Right lobe of liver (tissue), 6 donors: ENCODE results near the gene PSORS1C2. TPM values are rescaled to one million over a fixed set of nuclear protein-coding genes. Genes with fewer than 3 reads are reported as not detected.

ENCODE experiments used
- ATAC-seq, 4 donors: fragments of 200-7000 bp; cut with Tn5 transposase; one replicate each; pipeline ENCODE4 v1.9.1; 2020; ENCODE audit warnings: mild to moderate bottlenecking in 4 of 4, moderate library complexity in 4 of 4
- DNase-seq, 3 donors: peaks; one replicate each; pipeline ENCODE4 v3.0.0-alpha.2; 2020
- H3K27ac ChIP-seq, 3 donors: fragments of 200-600 bp; one replicate each; pipeline ENCODE4 v1.8.0; 2022
- H3K27me3 ChIP-seq, 2 donors: fragments of 200-600 bp; one replicate each; pipeline ENCODE4 v1.8.0; 2022
- H3K36me3 ChIP-seq, 4 donors: fragments of 200-600 bp; sonication (generic) in 1 of 4; one replicate each; pipeline versions ENCODE4 v1.5.1 to v1.8.0; 2017 to 2022; ENCODE audit warnings: control low read depth in 1 of 4
- H3K4me1 ChIP-seq, 4 donors: fragments of 200-600 bp; sonication (generic) in 1 of 4; one replicate each; pipeline versions ENCODE4 v1.5.1 to v1.8.0; 2017 to 2022; ENCODE audit warnings: control low read depth in 1 of 4
- H3K4me3 ChIP-seq, 3 donors: fragments of 200-600 bp; one replicate each; pipeline ENCODE4 v1.8.0; 2022
- H3K9me3 ChIP-seq, 4 donors: fragments of 200-600 bp; sonication (generic) in 1 of 4; one replicate each; pipeline versions ENCODE4 v1.5.1 to v1.8.0; 2017 to 2022; ENCODE audit warnings: control low read depth in 1 of 4
- CTCF ChIP-seq, 4 donors: fragments of 200-600 bp in 3 of 4; fragments of 450-650 bp in 1 of 4; IDR thresholded peaks; one replicate each; pipeline versions ENCODE4 v1.5.1 to v1.8.0; 2016 to 2022; ENCODE audit warnings: antibody characterized with exemption in 4 of 4, mild to moderate bottlenecking in 2 of 4
- POLR2A ChIP-seq: fragments of 450-650 bp; IDR thresholded peaks from one replicate; pipeline ENCODE4 v1.6.1; 2017; ENCODE audit warnings: antibody characterized with exemption, mild to moderate bottlenecking
- WGBS: methylation state at CpG from one replicate; pipeline ENCODE4 v1.1.6; 2018; ENCODE audit warnings: low coverage, low lambda C conversion rate; ENCODE audit not compliant: insufficient coverage; ENCODE audit errors: missing lambda C conversion rate; 5-methylcytosine and 5-hydroxymethylcytosine counted together
- intact Hi-C, 2 donors: fragments of 100-400 bp; cut with DNase I; formaldehyde crosslinking; loops; one replicate each; pipeline versions ENCODE4 v1.11.2 to v1.14.1; 2022
- total RNA-seq, 6 experiments: library from RNA; depleted of rRNA in 2 of 6; stranded (reverse); fragments of >200 nt in 2 of 6; fragmentation: NEBNext Ultra II Directional in 3 of 6; extraction: Animal tissue kit (Norgen Biotek cat#: 25700) in 3 of 6; gene quantifications; one replicate each; pipeline versions ENCODE4 v1.1.0 to v1.2.4, GENCODE V29; 2016 to 2023
- donor health status: DM: no; HTN: yes; CAD: no.
- donor health status: DM: no; HTN: no; CAD: no.
- donor health status: DM: no; HTN: no; CAD: no.
- donor health status: DM: no; HTN: yes; CAD: no.
- donor health status: DM: no; HTN: yes; CAD: no.

Gene PSORS1C2
- total RNA-seq, 6 experiments from 2014 or later: not detected

- Histone ChIP-seq H3K36me3 (no peaks in the 10 kb centered on the region), H3K9me3 (no peaks in the 10 kb centered on the region), H3K4me3 (no peak overlapping the region), H3K4me1 (no peaks in the 10 kb centered on the region), H3K27ac (no peak overlapping the region), H3K27me3 (no peaks in the 10 kb centered on the region)
- DNase-seq (no peak), ATAC-seq (no peak)
- no peak for TF ChIP-seq CTCF (IDR thresholded peaks at IDR 0.05)
- TF ChIP-seq POLR2A: no peak
- intact Hi-C loops: no loop called here
- 44% methylated on average over 8 of the region's 9 CpGs for WGBS
Measured at GRCh38 chr6:31114970-31115849, 23.7 kb downstream of the PSORS1C2 start.

- no peaks in the 10 kb centered on the region for H3K36me3 ChIP-seq
- intact Hi-C loops: no loop called here
- H3K4me1 ChIP-seq: no peaks in the 10 kb centered on the region
- no peak for TF ChIP-seq CTCF (IDR thresholded peaks at IDR 0.05)
- no peak for TF ChIP-seq POLR2A
- no peak within 1 kb of the TSS for H3K27ac ChIP-seq
- ATAC-seq (peak in 2 of 4 donors; percentile 30 to 88), DNase-seq (peak in 1 of 3 donors; percentile 44)
- no peaks in the 10 kb centered on the region for H3K27me3 ChIP-seq
- H3K9me3 ChIP-seq: no peaks in the 10 kb centered on the region
- 26% methylated on average over 3 of the region's 3 CpGs for WGBS
- H3K4me3 ChIP-seq: no peak within 1 kb of the TSS
Measured at GRCh38 chr6:31114541-31114878, 24.4 kb downstream of the PSORS1C2 start, which contains the start of gene PSORS1C1. TSS of gene PSORS1C1 (plus strand) at chr6:31114800. CDS start at chr6:31129633, 14,833 bp downstream.

- ATAC-seq: no peak
- Histone ChIP-seq H3K9me3 (no peaks in the 10 kb centered on the region), H3K4me1 (no peaks in the 10 kb centered on the region), H3K36me3 (no peaks in the 10 kb centered on the region), H3K27me3 (no peaks in the 10 kb centered on the region), H3K4me3 (no peak overlapping the region), H3K27ac (no peak overlapping the region)
- WGBS: no CpG with 5 or more reads among the region's 7 CpGs
- intact Hi-C loops: no loop called here
- DNase-seq: no peak
- no peak for TF ChIP-seq POLR2A
- no peak for TF ChIP-seq CTCF (IDR thresholded peaks at IDR 0.05)
Measured at GRCh38 chr6:31113861-31114540, 24.9 kb downstream of the PSORS1C2 start.

- no peaks in the 10 kb centered on the region for H3K4me1 ChIP-seq
- DNase-seq: no peak
Measured at GRCh38 chr6:31112478-31112877, 26.4 kb downstream of the PSORS1C2 start, which contains the start of gene C6orf15. TSS of gene C6orf15 (minus strand) at chr6:31112575. CDS start at chr6:31112555, 20 bp downstream.

More at GRCh38 chr6:31112478-31112877, 26.4 kb downstream of the PSORS1C2 start, which contains the start of gene C6orf15:
- WGBS: 100% methylated on average over 1 of the region's 5 CpGs
- intact Hi-C loops: no loop called here
- H3K27me3 ChIP-seq: no peaks in the 10 kb centered on the region
- ATAC-seq: peak in 1 of 4 donors; percentile 10
- H3K36me3 ChIP-seq: no peaks in the 10 kb centered on the region
- no peak within 1 kb of the TSS for H3K27ac ChIP-seq
- H3K9me3 ChIP-seq: no peaks in the 10 kb centered on the region
- H3K4me3 ChIP-seq: no peak within 1 kb of the TSS
- TF ChIP-seq POLR2A: no peak
- no peak for TF ChIP-seq CTCF (IDR thresholded peaks at IDR 0.05)
